HG03175 (cell line): ENCODE data around the gene HMGCLL1.

Source experiments
- ATAC-seq: cut with Tn5 transposase; IDR thresholded peaks from one replicate; pipeline ENCODE4 v1.9.1; 2021; ENCODE audit warnings: mild to moderate bottlenecking, moderate library complexity; ENCODE audit not compliant: unreplicated experiment

Gene HMGCLL1

DNA sequence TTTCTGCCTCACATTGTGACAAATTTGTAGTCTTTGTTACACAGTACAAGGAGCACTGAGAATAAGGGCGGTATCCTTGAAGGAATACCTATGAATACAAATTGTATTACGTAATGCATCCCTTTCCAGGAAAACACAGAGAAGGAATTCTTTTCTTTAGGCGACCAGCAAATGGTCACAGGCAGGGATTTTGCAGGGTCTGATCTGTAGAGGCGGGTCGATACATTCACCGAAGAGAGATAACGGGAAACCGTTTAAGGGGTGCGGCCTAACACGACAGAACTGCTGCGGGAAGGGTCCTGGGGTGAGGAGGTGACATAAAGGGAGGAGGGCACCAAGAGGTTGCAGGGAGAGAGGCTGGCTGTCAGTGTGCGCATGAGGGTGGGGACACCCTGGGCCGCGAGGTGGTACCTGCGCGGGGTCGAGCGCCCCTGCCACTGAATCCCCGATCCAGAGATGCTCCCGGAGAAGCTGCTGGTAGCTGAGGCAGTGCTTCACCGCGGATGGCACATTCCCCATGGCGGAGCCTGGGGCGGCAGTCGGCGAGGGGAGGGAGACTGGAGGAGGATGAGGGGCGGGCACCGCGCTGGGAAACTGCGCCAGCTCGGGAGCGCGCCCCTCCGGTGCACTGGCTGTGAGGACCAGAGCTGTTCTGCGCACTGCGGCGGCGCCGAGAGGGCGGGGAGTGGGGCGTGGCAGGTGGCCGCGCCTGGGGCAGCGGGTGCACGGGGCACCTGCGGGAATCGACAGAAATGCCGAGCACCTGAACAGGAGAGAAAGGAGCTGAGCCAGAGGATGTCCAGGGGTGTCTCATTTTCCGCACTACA is at the start of gene HMGCLL1:
HMGCLL1 (minus strand) TSS at position 656 of the 827 bp plus-strand sequence; CDS start at position 519, 137 bp downstream.
- no peak for ATAC-seq

DNA sequence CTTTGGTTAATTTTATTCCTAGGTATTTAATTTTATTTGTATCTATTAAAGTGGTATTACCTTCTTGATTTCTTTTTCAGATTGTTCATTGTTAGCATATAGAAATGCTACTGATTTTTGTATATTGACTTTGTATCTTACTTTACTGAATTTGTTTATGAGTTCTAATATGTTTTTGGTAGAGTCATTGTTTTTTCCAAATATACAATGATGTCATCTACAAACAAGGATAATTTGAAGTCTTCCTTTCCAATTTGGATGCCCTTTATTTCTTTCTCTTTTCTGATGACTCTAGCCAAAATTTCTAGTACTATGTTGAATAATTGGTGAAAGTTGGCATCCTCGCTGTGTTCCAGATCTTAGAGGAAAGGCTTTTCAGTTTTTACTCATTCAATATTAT is 43.0 kb upstream of the HMGCLL1 start:
- no peak for ATAC-seq

DNA sequence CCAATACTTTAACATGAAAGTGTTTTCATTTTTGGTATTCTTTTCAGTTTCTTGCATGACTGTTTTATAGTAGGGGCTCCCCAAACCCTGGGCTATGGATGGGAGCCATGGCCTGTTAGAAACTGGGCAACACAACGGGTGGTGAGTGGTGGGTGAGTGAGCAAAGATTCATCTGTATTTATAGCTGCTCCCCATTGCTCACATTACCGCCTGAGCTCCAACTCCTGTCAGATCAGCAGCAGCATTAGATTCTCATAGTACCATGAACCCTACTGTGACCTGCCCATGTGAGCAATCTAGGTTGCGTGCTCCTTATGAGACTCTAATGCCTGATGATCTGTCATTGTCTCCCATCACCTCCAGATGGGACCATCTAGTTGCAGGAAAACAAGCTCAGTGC is 42.3 kb upstream of the HMGCLL1 start:
- ATAC-seq: no peak

DNA sequence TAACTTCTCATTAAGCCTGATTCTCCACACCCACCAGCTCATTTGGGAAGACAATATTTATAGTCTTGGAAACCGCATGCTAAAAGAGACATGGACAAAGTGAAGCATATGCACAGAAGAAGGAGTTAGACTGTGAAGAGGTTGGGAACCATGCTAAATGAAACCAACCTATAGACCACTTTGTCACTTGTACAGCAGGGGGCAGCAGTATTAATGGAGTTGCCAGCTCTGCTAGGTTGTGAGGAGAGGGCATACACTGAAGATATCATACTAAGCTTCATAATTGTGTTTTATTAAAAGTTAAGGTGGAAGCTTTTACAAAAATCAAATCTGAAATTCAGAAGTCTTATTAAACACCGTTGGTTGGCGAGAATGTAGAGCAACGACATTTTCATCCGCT is 38.3 kb upstream of the HMGCLL1 start:
- no peak for ATAC-seq

DNA sequence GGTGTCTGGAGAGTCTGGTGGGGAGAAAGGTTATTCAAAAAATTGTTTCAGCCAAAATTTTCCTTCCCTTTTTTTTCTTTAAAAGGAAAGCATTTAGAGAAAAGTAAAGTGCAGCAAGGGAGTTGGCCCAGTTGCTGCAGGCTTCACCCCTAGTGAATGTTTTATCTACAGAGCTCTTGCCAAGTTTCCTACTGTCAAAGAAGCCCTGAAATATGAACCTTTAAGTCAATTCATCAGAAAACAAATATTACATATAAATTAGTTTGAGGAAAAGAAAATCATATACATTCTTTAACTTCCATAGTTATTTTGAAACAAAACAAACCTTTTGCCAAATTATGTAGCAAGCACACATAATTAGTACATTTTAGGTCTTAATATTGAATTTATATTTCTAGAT is 25.0 kb upstream of the HMGCLL1 start:
- ATAC-seq: no peak

DNA sequence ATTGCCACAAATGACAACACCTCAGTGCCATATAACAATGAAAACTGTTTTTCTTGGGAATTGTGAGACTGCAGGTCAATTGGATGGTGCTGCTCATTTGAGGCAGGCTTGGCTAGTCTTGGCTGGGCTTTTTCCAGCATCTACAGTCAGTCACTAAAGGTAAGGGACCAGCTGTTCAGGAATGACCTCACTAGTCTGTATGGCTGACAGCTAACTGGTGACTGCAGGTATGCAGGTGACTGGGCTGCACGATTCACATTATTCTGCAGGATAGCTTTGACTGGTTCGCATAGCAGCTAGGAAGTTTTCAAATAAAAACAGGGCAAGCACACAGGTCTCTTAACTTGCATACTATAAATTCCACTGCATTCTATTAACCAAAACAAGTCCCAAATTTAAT is 22.1 kb upstream of the HMGCLL1 start:
- no peak for ATAC-seq

DNA sequence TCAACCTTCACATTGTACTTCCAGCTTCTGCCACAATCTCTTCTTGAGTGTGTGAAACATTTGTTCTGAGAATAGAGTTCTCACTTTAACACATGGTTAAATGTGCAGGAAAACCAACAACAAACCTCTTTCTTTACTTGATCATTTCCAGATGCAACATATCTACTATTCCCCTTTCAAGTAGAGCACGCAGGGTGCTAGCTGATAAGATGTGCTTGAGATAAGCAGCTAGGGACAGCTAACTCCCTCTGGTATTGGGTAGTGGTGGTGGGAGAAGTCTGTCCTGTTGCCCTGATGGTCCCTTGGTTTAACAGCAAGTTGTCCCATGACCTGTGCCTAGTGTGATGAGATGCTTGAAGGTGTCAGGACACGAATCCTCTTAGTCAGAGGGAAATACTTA is 15.4 kb upstream of the HMGCLL1 start:
- no peak for ATAC-seq

DNA sequence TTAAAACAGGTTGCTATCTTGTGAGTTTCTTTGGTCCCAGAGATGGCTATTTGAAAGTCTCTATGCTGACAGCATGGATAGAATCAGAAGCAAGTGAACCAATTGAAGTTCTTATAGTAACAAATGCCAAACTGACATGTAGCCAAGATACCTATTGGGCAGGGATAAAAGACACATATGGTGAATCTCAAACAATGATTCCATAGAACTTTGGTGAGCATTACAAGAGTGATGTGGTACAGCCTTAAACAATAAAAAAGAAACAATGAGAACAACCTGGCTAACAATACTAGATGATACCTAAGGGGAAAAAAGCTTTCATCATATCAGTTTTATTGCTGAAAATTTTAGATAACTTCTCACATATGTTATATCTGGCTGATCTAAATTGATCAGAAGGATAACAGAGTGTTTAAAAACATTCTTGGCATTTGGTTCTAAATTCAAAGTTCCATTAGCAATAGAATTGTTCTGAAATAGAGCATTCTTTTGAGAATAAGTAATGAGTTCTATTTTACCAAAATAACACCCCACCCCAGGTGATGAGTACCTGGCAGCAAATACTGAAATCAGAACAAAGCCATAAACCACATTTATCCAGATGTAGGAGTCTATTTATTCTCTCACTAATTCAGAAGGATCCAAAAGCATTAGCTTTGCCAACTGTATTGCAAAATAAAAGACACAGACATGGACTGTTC is 5.8 kb upstream of the HMGCLL1 start:
- ATAC-seq: no peak

DNA sequence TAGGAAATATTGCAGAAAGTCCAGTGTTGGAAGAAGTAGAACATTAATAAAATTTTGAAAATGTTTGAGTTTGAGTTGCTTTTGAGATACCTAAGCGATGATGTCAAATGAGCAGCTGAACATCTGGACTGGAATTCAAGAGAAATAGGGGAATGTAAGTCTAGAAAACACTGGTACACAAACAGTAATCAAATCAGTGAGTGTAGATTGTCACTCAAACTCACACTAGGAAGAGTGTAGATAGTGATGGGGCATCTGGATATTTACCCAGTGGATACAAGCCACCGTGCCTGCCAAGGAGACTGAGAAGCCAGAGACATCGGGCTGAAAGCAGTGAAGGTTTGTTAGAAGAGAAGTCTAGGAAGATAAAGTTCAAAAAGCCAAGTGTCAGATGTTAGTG is 2.2 kb downstream of the HMGCLL1 start:
- ATAC-seq: no peak

DNA sequence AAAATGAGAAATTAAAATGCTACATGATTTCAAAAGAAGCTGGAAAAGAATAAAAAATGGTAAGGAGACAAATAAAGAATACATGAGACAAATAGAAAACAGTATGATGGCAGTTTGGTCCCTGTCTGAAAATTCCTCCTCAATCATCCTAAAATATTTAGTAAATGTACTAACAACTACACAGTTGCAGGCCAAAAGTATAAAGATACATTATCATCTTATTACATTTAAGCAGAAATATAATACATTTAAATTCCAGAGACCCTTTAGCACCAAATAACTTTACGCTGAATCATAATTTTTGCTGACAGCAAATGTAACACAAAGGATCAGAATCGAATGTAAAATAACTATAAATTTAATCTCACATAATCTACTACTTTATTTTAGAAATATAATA is 4.4 kb downstream of the HMGCLL1 start:
- no peak for ATAC-seq

DNA sequence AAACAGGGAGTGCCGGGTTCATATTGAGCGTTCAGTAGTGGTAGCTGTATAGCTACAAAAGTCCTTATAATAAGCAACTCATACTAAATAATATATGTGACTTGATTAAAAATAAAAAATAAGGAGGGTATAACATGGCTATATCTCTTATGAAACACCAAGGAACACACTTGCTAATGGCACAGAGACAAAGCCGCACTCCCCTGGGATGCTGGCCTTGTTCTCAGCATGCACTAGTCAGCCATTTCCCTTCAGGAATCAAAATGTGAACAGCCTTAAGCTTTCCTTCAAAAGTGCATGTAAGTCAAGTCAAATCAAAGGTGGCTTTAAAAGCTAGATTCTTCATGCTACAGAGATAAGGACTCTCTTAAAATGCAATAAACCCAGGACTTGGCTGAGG is 9.4 kb downstream of the HMGCLL1 start:
- ATAC-seq: no peak

DNA sequence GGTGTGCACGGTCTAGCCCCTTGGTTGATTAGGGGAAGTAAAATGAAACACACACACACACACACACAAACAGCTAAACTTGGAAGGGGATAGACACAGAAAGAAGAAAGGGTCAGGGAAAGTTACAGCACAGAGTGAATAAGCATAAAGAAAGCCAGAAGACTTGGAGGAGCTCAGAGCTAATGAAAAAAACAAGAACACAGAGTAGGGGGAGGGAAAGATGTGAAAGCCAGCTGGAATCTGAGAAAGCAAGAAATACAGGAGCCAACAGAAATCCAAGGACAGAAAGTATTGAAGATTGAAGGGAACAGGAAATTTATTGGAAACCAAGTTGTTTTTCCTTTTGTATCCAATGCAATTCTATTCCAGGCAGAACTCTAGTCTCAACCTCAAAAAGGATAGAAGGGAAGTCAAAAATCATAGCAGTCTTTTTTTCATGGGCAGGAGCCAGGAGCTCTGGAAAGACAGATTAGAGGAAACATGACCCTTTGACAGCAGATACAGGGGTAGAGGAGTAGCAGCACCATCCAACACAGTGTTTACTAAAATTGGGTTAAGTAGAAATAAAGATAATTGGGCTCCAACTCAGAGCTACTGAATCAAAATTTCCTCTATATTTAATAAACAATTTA is 10.1 kb downstream of the HMGCLL1 start:
- ATAC-seq: no peak

DNA sequence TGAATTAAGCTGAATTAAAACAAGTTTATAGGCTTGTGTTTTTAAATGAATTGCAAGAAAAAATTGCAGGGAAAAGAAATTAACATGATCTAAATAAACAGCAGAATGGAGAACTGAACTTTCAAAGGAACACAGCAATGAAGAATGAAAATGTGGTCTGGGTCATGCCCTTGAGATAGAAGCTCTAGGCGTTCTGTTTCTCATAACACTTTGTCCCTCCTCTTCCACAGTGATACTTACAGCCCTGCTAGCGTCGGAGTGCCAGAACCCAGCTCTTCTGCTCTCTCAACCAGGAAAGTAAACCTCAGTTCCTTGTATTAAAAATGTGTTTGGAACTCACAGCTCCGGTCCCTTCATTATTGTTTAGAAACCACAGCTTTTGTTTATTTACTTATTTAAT is 11.4 kb downstream of the HMGCLL1 start:
- ATAC-seq: no peak

DNA sequence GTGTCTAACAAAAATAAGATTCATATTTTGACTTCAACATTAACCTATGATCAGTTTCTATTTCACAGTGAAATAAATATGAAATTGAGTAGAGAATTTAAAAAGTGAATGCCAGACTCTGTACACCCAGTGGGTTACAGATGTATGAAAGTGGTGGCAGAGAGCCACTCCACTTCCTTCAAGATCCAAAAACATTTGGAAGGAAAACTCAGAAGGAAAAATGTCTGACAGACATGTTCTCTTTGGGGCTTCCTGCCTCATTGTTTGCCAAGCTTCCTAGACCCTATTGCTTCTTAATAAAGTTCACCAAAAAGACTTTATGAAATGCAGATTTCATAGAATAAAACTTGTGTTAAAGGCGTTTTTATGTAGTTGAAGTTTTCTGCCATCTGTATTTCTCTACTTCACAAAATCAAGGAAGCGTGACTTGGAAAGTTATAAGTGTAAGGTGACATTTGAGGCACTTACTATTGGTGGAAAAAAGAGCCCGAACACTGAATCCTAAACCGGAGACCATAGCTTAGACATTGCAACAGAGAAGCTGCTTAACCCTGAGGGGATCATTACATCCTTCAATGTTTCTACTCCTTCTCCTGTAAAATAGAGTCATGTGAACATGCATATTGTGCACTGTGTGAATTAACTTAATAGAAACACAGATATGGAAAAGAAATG is 12.8 kb downstream of the HMGCLL1 start:
- no peak for ATAC-seq

DNA sequence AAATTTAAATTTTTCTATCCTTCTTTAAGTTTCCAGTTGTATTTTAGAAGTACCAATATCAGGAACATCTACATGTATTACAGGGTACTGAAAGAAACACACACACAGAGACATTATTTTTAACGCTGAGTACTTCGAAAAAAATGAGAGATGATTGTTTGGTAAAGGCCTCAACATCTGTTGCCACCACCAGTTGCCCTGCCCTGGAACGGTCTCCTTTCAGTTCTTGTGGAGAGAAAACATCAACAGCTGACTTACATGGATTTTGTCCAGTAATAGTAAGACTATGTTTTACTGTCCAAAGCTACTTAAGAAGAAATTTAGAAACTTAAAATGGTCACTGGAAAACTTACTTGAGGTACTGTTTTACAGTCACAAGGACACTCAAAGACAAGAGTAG is 16.7 kb downstream of the HMGCLL1 start:
- no peak for ATAC-seq

DNA sequence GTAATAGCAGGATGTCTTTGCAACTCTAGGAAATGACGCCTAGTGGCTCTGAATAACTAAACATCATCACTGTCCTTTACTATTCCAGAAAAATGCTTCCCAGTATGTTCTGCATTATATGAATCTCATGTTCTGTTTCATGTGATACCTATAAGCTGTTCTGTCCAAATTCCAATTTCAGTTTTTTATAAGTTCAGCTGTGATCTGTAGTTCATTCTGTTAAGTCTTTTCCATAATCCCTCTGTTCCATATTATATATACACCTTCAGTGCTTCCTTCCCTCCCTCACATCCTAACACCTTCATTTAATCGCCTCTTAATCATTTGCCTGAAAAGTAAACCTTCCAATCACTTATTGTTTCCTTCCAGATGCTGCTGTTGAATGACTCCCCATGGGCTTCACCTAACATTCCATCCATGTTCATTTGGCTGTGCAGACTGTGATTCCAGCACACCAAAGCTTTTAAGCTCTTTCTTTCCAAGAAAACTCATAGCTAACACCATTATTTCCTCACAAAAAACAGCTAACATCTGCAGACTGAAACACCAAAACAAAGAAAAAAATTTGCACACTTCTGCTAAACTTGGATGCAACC is 18.6 kb downstream of the HMGCLL1 start:
- no peak for ATAC-seq

DNA sequence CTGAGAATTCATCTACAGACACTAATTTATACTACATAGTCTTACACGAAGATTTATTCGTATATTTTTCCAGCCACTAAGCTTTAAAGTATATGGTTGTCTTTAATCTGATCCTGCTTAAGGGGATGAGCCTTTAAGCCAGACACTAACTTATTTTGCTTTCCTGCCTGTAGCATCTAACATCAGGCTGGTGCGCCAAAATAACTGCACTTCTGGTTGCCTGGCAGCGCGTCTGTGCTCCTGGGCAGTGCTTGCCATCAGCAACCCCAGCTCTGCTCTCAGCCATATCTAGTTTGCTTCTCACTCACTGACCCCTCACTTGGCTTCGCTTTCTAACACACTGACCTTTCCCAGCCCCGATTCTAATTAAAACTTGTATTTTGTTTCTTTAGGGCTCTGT is 21.8 kb downstream of the HMGCLL1 start:
- ATAC-seq: no peak

DNA sequence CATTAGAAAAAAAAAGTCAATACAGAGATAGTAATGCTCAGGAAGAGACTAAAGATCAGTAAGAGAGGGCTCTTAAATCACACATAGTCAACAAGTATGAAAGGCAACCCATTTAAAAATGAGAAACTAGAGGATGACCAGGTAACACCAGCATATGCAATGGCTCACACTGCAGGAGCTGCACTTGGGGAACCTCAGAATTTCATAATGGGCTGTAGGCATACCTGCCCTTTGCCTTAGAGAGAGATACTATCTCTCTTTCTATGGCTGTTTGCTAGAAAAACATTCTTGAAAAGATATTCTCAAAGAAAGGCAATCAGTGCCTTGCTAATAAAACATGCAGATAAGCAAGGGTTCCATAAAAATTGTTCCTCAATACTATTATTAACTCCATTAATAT is 33.2 kb downstream of the HMGCLL1 start:
- no peak for ATAC-seq

DNA sequence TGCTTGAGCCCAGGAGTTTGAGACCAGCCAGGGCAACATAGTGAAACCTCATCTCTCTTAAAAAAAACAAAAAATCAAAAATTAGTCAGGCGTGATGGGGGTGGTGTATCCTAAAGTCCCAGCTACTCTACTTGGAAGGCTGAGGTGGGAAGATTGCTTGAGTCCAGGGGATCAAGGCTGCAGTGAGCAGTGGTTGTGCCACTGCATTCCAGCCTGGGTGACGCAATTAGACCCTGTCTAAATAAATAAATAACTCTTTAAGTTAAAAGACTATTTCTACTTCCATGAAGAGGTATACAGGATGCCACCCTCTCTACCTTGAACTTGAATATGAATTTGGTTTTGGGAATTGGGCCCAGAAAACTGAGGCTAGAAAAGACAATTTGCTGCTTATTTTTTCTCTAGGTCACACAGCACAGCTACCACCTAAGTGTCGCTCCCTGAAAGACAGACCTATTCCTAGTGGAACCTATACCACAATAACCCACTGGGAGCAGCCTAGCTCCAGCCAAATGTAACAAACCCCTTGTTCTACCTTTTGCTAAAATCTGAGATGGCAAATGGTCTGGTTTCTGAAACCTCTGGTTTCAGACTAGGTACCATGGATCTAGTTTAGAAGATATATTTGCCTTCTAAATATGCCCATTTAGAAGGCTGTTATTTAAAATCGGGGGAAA is 35.2 kb downstream of the HMGCLL1 start:
- no peak for ATAC-seq

DNA sequence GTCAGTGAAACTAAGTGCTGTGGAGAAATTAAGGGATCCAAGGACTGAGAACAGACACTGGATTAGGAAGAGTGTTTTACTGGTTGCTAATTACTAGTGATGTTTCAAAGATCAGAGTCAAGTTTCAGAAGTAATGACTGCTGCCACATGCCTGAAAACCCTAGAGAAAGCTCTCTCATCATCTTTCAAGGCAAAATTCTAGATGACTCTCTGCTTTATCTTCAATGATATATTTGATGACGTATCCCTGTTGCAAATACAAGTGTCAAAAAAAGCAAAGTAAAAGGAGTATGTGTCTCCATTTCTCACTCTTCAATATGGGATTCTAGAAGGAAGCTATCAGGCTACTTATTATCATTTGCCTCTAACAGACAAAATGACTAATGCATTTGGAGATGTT is 38.0 kb downstream of the HMGCLL1 start:
- ATAC-seq: no peak
